Endothelial cell of umbilical vein (primary cell): Measurements from ENCODE around the gene BPIFB3.

ENCODE experiments used
- EZH2 ChIP-seq: IDR thresholded peaks from 2 replicates; pipeline ENCODE4 v1.6.1; 2012; ENCODE audit warnings: borderline replicate concordance, low read depth, mild to moderate bottlenecking, moderate library complexity, low read length, inconsistent platforms; ENCODE audit not compliant: severe bottlenecking
- JUN ChIP-seq: IDR thresholded peaks from 2 replicates; pipeline ENCODE4 v1.6.1; 2011; ENCODE audit warnings: borderline replicate concordance, low read depth; ENCODE audit not compliant: insufficient read length, insufficient read depth
- POLR2AphosphoS5 ChIP-seq: IDR thresholded peaks from 2 replicates; pipeline ENCODE4 v1.6.1; 2012; ENCODE audit warnings: low read depth, mild to moderate bottlenecking, control low read depth, low read length, moderate library complexity; ENCODE audit not compliant: insufficient read depth
- TF ChIP-seq, protein P1 (sequence below), 2 donors: IDR thresholded peaks; 1 replicate in 1 of 2; 2 replicates in 1 of 2; pipeline ENCODE4 v1.5.1; 2011; ENCODE audit warnings: low read length in 2 of 2, mild to moderate bottlenecking in 2 of 2, moderate library complexity in 2 of 2, control low read depth in 1 of 2, inconsistent platforms in 1 of 2, low read depth in 1 of 2; ENCODE audit not compliant: insufficient read depth in 1 of 2; ENCODE audit errors: extremely low read depth in 1 of 2

DNA sequence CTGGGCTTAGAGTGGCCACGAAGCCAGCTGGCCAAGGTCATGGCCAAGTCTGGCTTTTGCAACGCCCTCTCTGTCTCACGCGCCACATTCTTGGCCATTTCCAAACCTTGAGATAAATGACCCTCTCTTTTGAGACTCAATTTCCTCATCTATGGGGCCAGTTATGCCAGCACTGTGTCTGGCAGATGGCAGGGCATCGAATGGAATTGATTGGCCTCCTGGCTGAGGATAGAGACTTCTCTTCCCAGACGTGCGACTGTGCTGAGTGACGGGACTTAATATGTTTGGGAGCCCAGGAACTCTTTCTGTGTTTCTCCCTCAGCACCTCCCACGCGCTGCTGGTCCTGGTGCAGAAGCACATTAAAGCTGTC is 38.6 kb upstream of the BPIFB3 start:
- TF ChIP-seq, protein P1, sequence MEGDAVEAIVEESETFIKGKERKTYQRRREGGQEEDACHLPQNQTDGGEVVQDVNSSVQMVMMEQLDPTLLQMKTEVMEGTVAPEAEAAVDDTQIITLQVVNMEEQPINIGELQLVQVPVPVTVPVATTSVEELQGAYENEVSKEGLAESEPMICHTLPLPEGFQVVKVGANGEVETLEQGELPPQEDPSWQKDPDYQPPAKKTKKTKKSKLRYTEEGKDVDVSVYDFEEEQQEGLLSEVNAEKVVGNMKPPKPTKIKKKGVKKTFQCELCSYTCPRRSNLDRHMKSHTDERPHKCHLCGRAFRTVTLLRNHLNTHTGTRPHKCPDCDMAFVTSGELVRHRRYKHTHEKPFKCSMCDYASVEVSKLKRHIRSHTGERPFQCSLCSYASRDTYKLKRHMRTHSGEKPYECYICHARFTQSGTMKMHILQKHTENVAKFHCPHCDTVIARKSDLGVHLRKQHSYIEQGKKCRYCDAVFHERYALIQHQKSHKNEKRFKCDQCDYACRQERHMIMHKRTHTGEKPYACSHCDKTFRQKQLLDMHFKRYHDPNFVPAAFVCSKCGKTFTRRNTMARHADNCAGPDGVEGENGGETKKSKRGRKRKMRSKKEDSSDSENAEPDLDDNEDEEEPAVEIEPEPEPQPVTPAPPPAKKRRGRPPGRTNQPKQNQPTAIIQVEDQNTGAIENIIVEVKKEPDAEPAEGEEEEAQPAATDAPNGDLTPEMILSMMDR (IDR thresholded peaks at IDR 0.05; ENCODE audit: extremely low read depth in 1 of 2, insufficient read depth in 1 of 2, low read depth in 1 of 2, low read length in 2 of 2) = no peak
- no peak for TF ChIP-seq EZH2
- TF ChIP-seq POLR2AphosphoS5 = no peak
- no peak for TF ChIP-seq JUN
